ENCODE results near the gene OSBPL7. TPM values are rescaled to one million over a fixed set of nuclear protein-coding genes. Genes with fewer than 3 reads are reported as not detected.

Gene OSBPL7
- total and polyA plus RNA-seq, 2 donors (not counting 1 experiment from before 2014, with no cell fraction given): 51.0 to 61.3 TPM

DNA sequence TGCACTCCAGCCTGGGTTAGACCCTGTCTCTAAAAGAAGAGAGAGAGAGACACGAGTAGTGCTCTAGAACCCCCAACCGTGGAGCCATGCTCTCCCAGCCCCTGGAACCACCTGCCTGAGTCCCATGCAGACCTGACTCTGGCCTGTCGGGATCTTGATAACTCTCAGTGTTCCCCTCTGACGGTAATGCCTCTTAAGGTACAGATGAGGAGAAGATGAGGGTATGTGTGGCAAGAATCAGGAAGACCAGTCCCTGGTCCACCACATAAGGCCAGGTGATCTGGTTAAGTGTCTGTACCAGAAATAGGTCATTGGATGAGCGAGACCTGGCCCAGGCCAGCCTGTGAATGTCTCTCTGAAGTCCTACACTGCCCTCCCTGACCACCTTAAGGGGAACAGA is 18.4 kb downstream of the OSBPL7 start:
- peaks cover 1% of the 10 kb centered on the region for H3K4me1 Mint-ChIP-seq
- Histone ChIP-seq H3K9me3 (ENCODE audit: control extremely low read depth in 1 of 3, control insufficient read depth in 2 of 3, insufficient read depth in 1 of 3, low read length in 2 of 3) (no peaks in the 10 kb centered on the region), H3K4me3 (ENCODE audit: control extremely low read depth in 1 of 5, extremely low read depth in 1 of 5, insufficient read depth in 1 of 5, low read depth in 2 of 5, low read length in 4 of 5) (no peak overlapping the region), H3K79me2 (ENCODE audit: control insufficient read depth, insufficient read depth, low read length) (no peaks in the 10 kb centered on the region), H3K9ac (ENCODE audit: low read length) (no peak overlapping the region), H4K20me1 (ENCODE audit: control insufficient read depth, insufficient read depth, low read length, poor library complexity, severe bottlenecking) (no peaks in the 10 kb centered on the region), H3K4me2 (replicated peaks; ENCODE audit: low read depth, low read length, poor library complexity, severe bottlenecking) (no peak overlapping the region), H3K36me3 (replicated peaks in 1 of 2; ENCODE audit: control extremely low read depth in 1 of 2, control insufficient read depth in 1 of 2, extremely low read depth in 1 of 2, insufficient read depth in 2 of 2, low read length in 1 of 2) (peaks cover 0 to 8% of the 10 kb centered on the region in 2 experiments), H2AFZ (ENCODE audit: insufficient read depth, low read depth, low read length, poor library complexity, severe bottlenecking) (no peak overlapping the region), H3K4me1 (ENCODE audit: control insufficient read depth in 2 of 2, insufficient read depth in 2 of 2, low read length in 2 of 2) (no peaks in the 10 kb centered on the region), H3K27me3 (replicated peaks in 1 of 4; ENCODE audit: control extremely low read depth in 1 of 4, control insufficient read depth in 3 of 4, insufficient read depth in 4 of 4, low read length in 3 of 4) (peaks cover 0 to 4% (median 0%) of the 10 kb centered on the region in 4 experiments), H3K27ac (ENCODE audit: low read length in 2 of 2) (no peak overlapping the region)
- WGBS (ENCODE audit: insufficient coverage): 50% methylated on average over 1 of the region's 5 CpGs
- H3K27ac Mint-ChIP-seq: no peak overlapping the region
- TF ChIP-seq EZH2 (IDR thresholded peaks at IDR 0.05; ENCODE audit: borderline replicate concordance, insufficient read depth, low read depth, low read length, poor library complexity, severe bottlenecking): no peak
- TF ChIP-seq, protein P1, sequence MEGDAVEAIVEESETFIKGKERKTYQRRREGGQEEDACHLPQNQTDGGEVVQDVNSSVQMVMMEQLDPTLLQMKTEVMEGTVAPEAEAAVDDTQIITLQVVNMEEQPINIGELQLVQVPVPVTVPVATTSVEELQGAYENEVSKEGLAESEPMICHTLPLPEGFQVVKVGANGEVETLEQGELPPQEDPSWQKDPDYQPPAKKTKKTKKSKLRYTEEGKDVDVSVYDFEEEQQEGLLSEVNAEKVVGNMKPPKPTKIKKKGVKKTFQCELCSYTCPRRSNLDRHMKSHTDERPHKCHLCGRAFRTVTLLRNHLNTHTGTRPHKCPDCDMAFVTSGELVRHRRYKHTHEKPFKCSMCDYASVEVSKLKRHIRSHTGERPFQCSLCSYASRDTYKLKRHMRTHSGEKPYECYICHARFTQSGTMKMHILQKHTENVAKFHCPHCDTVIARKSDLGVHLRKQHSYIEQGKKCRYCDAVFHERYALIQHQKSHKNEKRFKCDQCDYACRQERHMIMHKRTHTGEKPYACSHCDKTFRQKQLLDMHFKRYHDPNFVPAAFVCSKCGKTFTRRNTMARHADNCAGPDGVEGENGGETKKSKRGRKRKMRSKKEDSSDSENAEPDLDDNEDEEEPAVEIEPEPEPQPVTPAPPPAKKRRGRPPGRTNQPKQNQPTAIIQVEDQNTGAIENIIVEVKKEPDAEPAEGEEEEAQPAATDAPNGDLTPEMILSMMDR (IDR thresholded peaks at IDR 0.05): no peak
- H3K9me3 Mint-ChIP-seq (ENCODE audit: insufficient read depth): no peaks in the 10 kb centered on the region
- no peaks in the 10 kb centered on the region for H3K27me3 Mint-ChIP-seq
- ChIA-PET CTCF (interaction anchor here (1.1 to 2.8 kb wide), 4 partner anchors 19 to 139 kb away, joined by 3 to 14 read pairs (median 6); no protein-coding TSS in a partner anchor), POLR2A (no interaction called here)
- ATAC-seq (ENCODE audit: low read depth): no peak
- no peak for DNase-seq
- no peak overlapping the region for H3K4me3 Mint-ChIP-seq
- intact Hi-C loops (cut with micrococcal nuclease): loop anchor here (2.0 to 10.0 kb wide), 2 partner anchors 26 to 108 kb away; partner anchors contain the start of gene TBKBP1

DNA sequence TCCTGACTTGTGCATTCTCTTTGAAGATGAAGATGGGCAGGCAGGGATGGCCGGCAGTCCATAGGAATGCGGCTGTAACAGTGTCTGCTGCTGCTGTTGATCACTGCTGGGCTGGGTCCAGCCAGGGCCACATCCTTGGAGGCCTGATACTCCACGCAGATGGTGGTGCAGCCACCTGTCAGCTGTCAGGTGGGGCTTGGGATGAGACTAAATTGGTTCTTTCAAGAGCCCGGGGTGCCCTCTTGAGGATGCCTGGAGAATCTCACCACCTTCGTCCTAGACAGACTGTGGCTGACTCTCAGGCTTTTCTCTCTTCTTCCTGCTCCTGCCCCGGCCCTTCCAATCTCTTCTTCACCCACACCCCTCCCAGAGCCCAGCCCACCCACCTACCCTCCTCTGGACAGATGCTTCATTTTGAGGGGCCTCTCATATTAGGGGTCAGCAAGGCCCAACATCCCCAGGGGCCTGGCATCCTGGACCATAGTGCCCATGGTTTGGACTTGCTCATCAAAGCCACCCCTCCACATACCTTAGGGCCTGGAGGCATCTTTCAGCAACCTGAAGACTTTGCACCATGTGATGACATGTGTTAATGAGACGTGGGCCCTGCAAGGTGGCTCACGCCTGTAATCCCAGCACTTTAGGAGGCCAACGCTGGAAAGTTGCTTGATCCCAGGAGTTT is 19.1 kb downstream of the OSBPL7 start:
- Mint-ChIP-seq H3K27me3 (peaks cover 7% of the 10 kb centered on the region), H3K27ac (no peak overlapping the region), H3K4me1 (peaks cover 1% of the 10 kb centered on the region), H3K9me3 (ENCODE audit: insufficient read depth) (no peaks in the 10 kb centered on the region), H3K4me3 (no peak overlapping the region)
- H3K9me3 ChIP-seq (ENCODE audit: control extremely low read depth in 1 of 3, control insufficient read depth in 2 of 3, insufficient read depth in 1 of 3, low read length in 2 of 3): no peaks in the 10 kb centered on the region
- H3K4me1 ChIP-seq (ENCODE audit: control insufficient read depth in 2 of 2, insufficient read depth in 2 of 2, low read length in 2 of 2): no peaks in the 10 kb centered on the region
- no peak overlapping the region for H2AFZ ChIP-seq (ENCODE audit: insufficient read depth, low read depth, low read length, poor library complexity, severe bottlenecking)
- no peaks in the 10 kb centered on the region for H4K20me1 ChIP-seq (ENCODE audit: control insufficient read depth, insufficient read depth, low read length, poor library complexity, severe bottlenecking)
- intact Hi-C loops (cut with micrococcal nuclease): loop anchor here (1.0 to 10.0 kb wide), 3 partner anchors 26 to 138 kb away; partner anchors contain the start of gene TBKBP1
- H3K27me3 ChIP-seq (replicated peaks in 1 of 4; ENCODE audit: control extremely low read depth in 1 of 4, control insufficient read depth in 3 of 4, insufficient read depth in 4 of 4, low read length in 3 of 4): peaks cover 0 to 8% (median 0%) of the 10 kb centered on the region in 4 experiments
- no peaks in the 10 kb centered on the region for H3K79me2 ChIP-seq (ENCODE audit: control insufficient read depth, insufficient read depth, low read length)
- H3K27ac ChIP-seq (ENCODE audit: low read length in 2 of 2): no peak overlapping the region
- H3K36me3 ChIP-seq (replicated peaks in 1 of 2; ENCODE audit: control extremely low read depth in 1 of 2, control insufficient read depth in 1 of 2, extremely low read depth in 1 of 2, insufficient read depth in 2 of 2, low read length in 1 of 2): peaks cover 0 to 5% of the 10 kb centered on the region in 2 experiments
- H3K4me2 ChIP-seq (replicated peaks; ENCODE audit: low read depth, low read length, poor library complexity, severe bottlenecking): no peak overlapping the region
- WGBS (ENCODE audit: insufficient coverage): 32% methylated on average over 8 of the region's 9 CpGs
- no peak for TF ChIP-seq EZH2 (IDR thresholded peaks at IDR 0.05; ENCODE audit: borderline replicate concordance, insufficient read depth, low read depth, low read length, poor library complexity, severe bottlenecking)
- TF ChIP-seq, protein P1 (IDR thresholded peaks at IDR 0.05): peak; percentile 71
- ATAC-seq (ENCODE audit: low read depth) (peak; percentile 79), DNase-seq (peak; percentile 68)
- no peak overlapping the region for H3K9ac ChIP-seq (ENCODE audit: low read length)
- no peak overlapping the region for H3K4me3 ChIP-seq (ENCODE audit: control extremely low read depth in 1 of 5, extremely low read depth in 1 of 5, insufficient read depth in 1 of 5, low read depth in 2 of 5, low read length in 4 of 5)
- ChIA-PET CTCF (interaction anchor here (0.6 to 2.8 kb wide), 12 partner anchors 20 to 726 kb away, joined by 3 to 14 read pairs (median 3); no protein-coding TSS in a partner anchor), POLR2A (no interaction called here)
